GM12872 (cell line): ENCODE results near the gene ARHGAP15.

Experiments used
- TF ChIP-seq, protein P1 (sequence below): IDR thresholded peaks from 3 replicates; pipeline ENCODE4 v1.5.1; 2011; ENCODE audit warnings: low read depth, mild to moderate bottlenecking, low read length, moderate library complexity; ENCODE audit not compliant: insufficient read depth

The ARHGAP15 gene

DNA sequence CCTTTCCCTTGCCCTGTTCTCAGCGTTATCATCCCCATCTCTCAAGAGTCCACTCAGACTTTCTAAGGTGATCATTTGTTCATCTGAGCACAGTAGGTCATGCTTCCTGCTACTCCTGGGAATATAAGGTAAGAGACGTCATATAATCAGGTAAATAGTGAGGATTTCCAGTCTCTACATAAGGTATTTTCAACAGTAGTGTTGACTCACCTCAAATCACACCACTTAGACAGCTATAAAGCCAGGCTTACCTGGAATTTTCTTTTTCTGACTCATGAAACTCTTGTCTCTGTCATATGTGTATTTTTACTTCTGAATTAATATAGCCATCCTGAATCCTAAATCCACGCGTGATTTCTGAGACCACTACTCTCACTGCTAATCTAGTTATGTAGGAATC, 443.2 kb downstream of the ARHGAP15 start:
- TF ChIP-seq, protein P1, sequence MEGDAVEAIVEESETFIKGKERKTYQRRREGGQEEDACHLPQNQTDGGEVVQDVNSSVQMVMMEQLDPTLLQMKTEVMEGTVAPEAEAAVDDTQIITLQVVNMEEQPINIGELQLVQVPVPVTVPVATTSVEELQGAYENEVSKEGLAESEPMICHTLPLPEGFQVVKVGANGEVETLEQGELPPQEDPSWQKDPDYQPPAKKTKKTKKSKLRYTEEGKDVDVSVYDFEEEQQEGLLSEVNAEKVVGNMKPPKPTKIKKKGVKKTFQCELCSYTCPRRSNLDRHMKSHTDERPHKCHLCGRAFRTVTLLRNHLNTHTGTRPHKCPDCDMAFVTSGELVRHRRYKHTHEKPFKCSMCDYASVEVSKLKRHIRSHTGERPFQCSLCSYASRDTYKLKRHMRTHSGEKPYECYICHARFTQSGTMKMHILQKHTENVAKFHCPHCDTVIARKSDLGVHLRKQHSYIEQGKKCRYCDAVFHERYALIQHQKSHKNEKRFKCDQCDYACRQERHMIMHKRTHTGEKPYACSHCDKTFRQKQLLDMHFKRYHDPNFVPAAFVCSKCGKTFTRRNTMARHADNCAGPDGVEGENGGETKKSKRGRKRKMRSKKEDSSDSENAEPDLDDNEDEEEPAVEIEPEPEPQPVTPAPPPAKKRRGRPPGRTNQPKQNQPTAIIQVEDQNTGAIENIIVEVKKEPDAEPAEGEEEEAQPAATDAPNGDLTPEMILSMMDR, result no peak

DNA sequence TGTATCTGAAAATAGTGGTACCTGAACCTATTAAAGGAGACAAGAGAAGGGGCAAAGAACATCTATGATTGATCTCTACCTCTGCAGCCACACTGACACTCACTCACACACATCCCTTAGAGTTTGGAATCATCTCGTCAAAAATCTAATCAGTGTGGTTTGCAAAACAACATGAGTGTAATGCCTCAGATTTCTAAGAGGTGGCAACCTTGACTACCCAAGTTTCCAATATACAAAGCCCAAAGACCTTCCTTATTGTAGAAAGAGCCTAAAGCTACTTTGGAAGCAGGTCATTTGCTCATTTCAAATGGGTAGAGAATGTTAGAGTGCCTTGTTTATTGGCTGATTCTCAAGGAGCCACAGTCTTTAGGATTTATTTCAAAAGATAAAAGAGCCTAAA, 444.9 kb downstream of the ARHGAP15 start:
- TF ChIP-seq, protein P1, result no peak

DNA sequence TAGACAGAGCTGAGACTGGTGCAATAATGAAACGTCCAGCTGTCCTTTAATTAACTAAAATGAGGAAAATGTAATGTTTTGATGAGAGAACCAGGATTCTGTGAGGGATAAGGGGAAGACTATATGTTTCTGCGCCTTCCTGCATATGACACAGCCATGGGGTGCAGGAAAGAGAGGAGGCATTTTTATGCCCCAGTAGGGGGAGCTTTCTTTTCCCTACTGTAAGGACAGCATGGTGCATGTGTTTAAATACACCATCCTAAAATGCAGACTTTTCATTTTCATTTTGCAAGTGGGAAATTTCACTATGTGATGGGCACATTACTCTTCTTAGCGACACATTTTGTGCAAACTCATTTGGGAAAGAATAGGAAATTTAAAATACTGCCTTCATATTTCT, 446.1 kb downstream of the ARHGAP15 start:
- TF ChIP-seq, protein P1, result peak; percentile 40; the same call in 2 of the 3 replicates

DNA sequence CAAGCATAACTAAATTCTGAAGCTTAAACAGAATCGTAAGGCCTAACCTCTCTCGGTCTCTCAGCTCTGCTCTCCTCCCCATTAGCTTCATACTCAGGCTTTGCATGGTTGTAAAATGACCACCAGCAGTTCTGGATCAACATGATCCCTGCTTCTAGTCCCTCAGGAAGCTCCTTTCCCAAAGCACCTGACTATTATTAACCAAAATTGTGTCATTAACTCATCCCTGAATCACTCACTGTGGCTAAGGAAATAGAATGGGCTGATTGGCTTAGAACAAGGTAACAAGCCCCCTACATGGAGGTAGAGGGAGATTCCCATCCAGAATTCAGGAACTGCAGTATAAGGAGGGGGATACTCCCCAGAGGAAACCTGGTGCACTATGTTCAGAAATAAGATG, 448.3 kb downstream of the ARHGAP15 start:
- TF ChIP-seq, protein P1, result no peak

DNA sequence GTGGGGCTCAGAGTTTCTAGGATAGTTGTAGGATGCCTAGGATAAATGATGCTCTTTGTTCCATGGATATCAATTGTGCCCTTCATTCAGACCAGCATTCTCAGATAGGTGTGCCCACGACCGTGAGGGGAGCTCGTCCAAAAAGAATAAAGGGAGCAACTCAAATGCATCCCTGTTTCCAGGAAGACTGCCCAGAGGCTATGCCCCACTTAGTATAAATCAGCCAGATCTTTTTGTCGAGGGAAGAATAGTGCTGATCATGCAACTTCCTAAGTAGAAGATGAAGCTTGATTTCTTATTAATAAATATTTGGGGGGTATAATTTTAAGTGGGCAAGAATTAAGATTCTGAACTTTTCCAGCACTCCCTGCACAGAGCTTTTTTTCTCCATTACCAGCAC, 450.2 kb downstream of the ARHGAP15 start:
- TF ChIP-seq, protein P1, result no peak

DNA sequence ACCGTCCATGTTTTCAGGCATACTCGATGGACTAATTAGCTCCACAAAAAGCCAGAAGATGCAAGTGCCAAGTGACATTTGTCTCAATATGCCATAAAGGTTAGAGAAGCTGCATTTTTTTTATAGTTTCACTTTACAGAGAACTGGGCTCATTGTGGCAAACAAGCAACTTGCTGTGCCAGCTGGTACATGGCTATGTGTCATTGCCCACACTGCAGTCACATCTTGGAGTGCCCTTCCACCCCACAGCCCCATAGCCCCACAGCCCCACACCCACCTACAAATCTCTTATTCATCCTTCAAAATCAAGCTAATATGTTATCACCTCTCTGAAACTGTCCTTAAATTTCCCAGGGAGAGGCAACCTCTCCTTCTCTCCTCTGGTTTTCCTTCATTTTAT, 451.9 kb downstream of the ARHGAP15 start:
- TF ChIP-seq, protein P1, result no peak

DNA sequence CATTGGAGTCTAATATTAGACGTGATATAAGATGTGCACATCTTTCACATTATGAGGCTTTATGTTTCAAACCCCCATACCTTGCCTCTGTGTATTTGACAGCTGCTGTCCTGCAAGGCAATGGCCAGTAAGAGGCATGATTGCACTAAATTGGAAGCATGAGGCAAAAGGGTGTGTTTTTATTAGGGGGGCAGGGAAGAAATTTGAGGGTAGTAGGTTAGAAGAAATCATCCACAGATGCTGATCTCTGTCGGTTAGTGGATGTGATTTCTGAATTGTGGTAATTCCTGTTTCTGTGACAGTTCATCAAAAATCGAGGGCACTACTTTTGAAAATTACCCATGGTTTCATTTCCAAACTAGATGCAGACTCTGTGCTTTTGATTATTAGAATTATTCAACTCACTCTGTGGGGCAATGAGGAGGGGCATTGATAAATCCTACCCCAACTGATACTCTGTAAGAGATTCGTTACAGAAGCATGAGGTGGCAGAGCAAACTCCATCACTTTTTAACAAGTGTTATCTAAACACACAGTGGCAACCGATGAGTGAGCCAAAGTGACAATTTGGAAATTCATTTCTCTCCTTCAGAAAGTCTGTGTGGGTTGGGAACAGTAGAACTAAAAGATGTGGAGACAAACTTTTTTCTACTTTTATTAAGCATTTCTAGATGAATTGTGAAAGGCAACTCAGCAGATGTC, 453.0 kb downstream of the ARHGAP15 start:
- TF ChIP-seq, protein P1, result no peak
